T-helper 2 cell treated with Interferon-gamma antibody and Interleukin-4, amounts not matched to agents 5 μg/mL and 100 μg/mL, for 36 hours (primary cell): ENCODE measurements around the gene HARBI1.
"Not testable (repeated sequence)": the region's sequence is repeated elsewhere in the genome, so short reads cannot be mapped to it uniquely, and the experiment has no call there.

Experiments used
- DNase-seq: peaks from one replicate; pipeline ENCODE4 v3.0.0; 2021; ENCODE audit warnings: low spot score
- H3K27ac Mint-ChIP-seq: one replicate; pipeline ENCODE4 v1.8.0; 2021; ENCODE audit warnings: mild to moderate bottlenecking, mixed read lengths
- H3K27me3 Mint-ChIP-seq: one replicate; pipeline ENCODE4 v1.8.0; 2021; ENCODE audit warnings: low read depth, mixed read lengths
- H3K36me3 Mint-ChIP-seq: one replicate; pipeline ENCODE4 v1.8.0; 2021; ENCODE audit warnings: low read depth, mixed read lengths
- H3K4me1 Mint-ChIP-seq: one replicate; pipeline ENCODE4 v1.8.0; 2021; ENCODE audit warnings: low read depth, mixed read lengths
- H3K4me3 Mint-ChIP-seq: one replicate; pipeline ENCODE4 v1.8.0; 2022; ENCODE audit warnings: mild to moderate bottlenecking, moderate library complexity, mixed read lengths
- H3K9me3 Mint-ChIP-seq: one replicate; pipeline ENCODE4 v1.8.0; 2021; ENCODE audit warnings: mixed read lengths

Gene HARBI1

GRCh38 chr11:46597155-46597554, 19.9 kb downstream of the HARBI1 start:
- no peaks in the 10 kb centered on the region for H3K27me3 Mint-ChIP-seq
- H3K4me3 Mint-ChIP-seq: no peak overlapping the region
- H3K9me3 Mint-ChIP-seq: peaks cover 4% of the 10 kb centered on the region
- H3K27ac Mint-ChIP-seq: no peak overlapping the region
- H3K4me1 Mint-ChIP-seq: peaks cover 15% of the 10 kb centered on the region
- H3K36me3 Mint-ChIP-seq: peaks cover 2% of the 10 kb centered on the region
- DNase-seq: no peak

- DNase-seq: no peak
- Mint-ChIP-seq H3K36me3 (peaks cover 8% of the 10 kb centered on the region), H3K9me3 (peaks cover 4% of the 10 kb centered on the region), H3K27me3 (no peaks in the 10 kb centered on the region), H3K27ac (no peak overlapping the region), H3K4me1 (peaks cover 21% of the 10 kb centered on the region), H3K4me3 (peak overlapping the region; percentile 92)
Measured at GRCh38 chr11:46594785-46595184, 22.2 kb downstream of the HARBI1 start.

GRCh38 chr11:46594374-46594700, 22.7 kb downstream of the HARBI1 start:
- Mint-ChIP-seq H3K4me1 (peaks cover 21% of the 10 kb centered on the region), H3K27me3 (no peaks in the 10 kb centered on the region), H3K36me3 (peaks cover 8% of the 10 kb centered on the region), H3K4me3 (peak overlapping the region; percentile 92), H3K9me3 (peaks cover 4% of the 10 kb centered on the region), H3K27ac (peak overlapping the region; percentile 89)
- no peak for DNase-seq

GRCh38 chr11:46593550-46594373, 23.3 kb downstream of the HARBI1 start, which contains the start of gene AMBRA1:
AMBRA1 (minus strand) TSS chr11:46594023; CDS start chr11:46548380, 45,643 bp downstream.
- Mint-ChIP-seq H3K9me3 (peaks cover 4% of the 10 kb centered on the region), H3K36me3 (peaks cover 8% of the 10 kb centered on the region), H3K4me1 (peaks cover 25% of the 10 kb centered on the region)

GRCh38 chr11:46590740-46591605, 26.1 kb downstream of the HARBI1 start:
- peak overlapping the region; percentile 66 for H3K4me3 Mint-ChIP-seq
- no peak for DNase-seq
- no peaks in the 10 kb centered on the region for H3K27me3 Mint-ChIP-seq
- peaks cover 17% of the 10 kb centered on the region for H3K36me3 Mint-ChIP-seq
- peak overlapping the region; percentile 5 for H3K27ac Mint-ChIP-seq
- peaks cover 27% of the 10 kb centered on the region for H3K4me1 Mint-ChIP-seq
- H3K9me3 Mint-ChIP-seq: peaks cover 4% of the 10 kb centered on the region

More at GRCh38 chr11:46593550-46594373, 23.3 kb downstream of the HARBI1 start, which contains the start of gene AMBRA1:
- Mint-ChIP-seq H3K4me3 (peak within 1 kb of the TSS; percentile 92), H3K27me3 (no peaks in the 10 kb centered on the region), H3K27ac (peak within 1 kb of the TSS; percentile 89)
- DNase-seq: peak; percentile 86

GRCh38 chr11:46588915-46589314, 28.1 kb downstream of the HARBI1 start:
- Mint-ChIP-seq H3K36me3 (peaks cover 20% of the 10 kb centered on the region), H3K9me3 (no peaks in the 10 kb centered on the region), H3K27ac (no peak overlapping the region), H3K27me3 (no peaks in the 10 kb centered on the region), H3K4me1 (peaks cover 23% of the 10 kb centered on the region), H3K4me3 (no peak overlapping the region)
- DNase-seq: no peak

- Mint-ChIP-seq H3K4me1 (peaks cover 22% of the 10 kb centered on the region), H3K4me3 (no peak overlapping the region), H3K9me3 (no peaks in the 10 kb centered on the region), H3K36me3 (peaks cover 20% of the 10 kb centered on the region), H3K27ac (no peak overlapping the region), H3K27me3 (no peaks in the 10 kb centered on the region)
- no peak for DNase-seq
Measured at GRCh38 chr11:46588131-46588530, 28.9 kb downstream of the HARBI1 start.

- Mint-ChIP-seq H3K36me3 (peaks cover 24% of the 10 kb centered on the region), H3K4me1 (peaks cover 12% of the 10 kb centered on the region)
- not testable (repeated sequence) for H3K4me3 Mint-ChIP-seq, H3K27me3 Mint-ChIP-seq, DNase-seq, H3K27ac Mint-ChIP-seq, H3K9me3 Mint-ChIP-seq
Measured at GRCh38 chr11:46583513-46583912, 33.5 kb downstream of the HARBI1 start.

- Mint-ChIP-seq H3K27ac (no peak overlapping the region), H3K4me1 (peaks cover 10% of the 10 kb centered on the region), H3K36me3 (peaks cover 22% of the 10 kb centered on the region), H3K27me3 (no peaks in the 10 kb centered on the region), H3K9me3 (peaks cover 3% of the 10 kb centered on the region), H3K4me3 (no peak overlapping the region)
- no peak for DNase-seq
Measured at GRCh38 chr11:46582588-46582987, 34.4 kb downstream of the HARBI1 start.

GRCh38 chr11:46577058-46577457, 40.0 kb downstream of the HARBI1 start:
- no peak overlapping the region for H3K27ac Mint-ChIP-seq
- no peaks in the 10 kb centered on the region for H3K27me3 Mint-ChIP-seq
- no peak overlapping the region for H3K4me3 Mint-ChIP-seq
- H3K9me3 Mint-ChIP-seq: peaks cover 6% of the 10 kb centered on the region
- peaks cover 10% of the 10 kb centered on the region for H3K4me1 Mint-ChIP-seq
- peaks cover 21% of the 10 kb centered on the region for H3K36me3 Mint-ChIP-seq
- DNase-seq: no peak

GRCh38 chr11:46574656-46575055, 42.4 kb downstream of the HARBI1 start:
- Mint-ChIP-seq H3K27me3 (no peaks in the 10 kb centered on the region), H3K27ac (peak overlapping the region; percentile 26), H3K36me3 (peaks cover 20% of the 10 kb centered on the region), H3K4me3 (no peak overlapping the region), H3K9me3 (peaks cover 6% of the 10 kb centered on the region), H3K4me1 (peaks cover 12% of the 10 kb centered on the region)
- DNase-seq: no peak

GRCh38 chr11:46570790-46571398, 46.1 kb downstream of the HARBI1 start:
- H3K27me3 Mint-ChIP-seq: no peaks in the 10 kb centered on the region
- peaks cover 10% of the 10 kb centered on the region for H3K36me3 Mint-ChIP-seq
- DNase-seq: no peak
- peaks cover 6% of the 10 kb centered on the region for H3K9me3 Mint-ChIP-seq
- no peak overlapping the region for H3K4me3 Mint-ChIP-seq
- H3K4me1 Mint-ChIP-seq: peaks cover 10% of the 10 kb centered on the region
- H3K27ac Mint-ChIP-seq: no peak overlapping the region

- Mint-ChIP-seq H3K27me3 (no peaks in the 10 kb centered on the region), H3K27ac (no peak overlapping the region)
Measured at GRCh38 chr11:46565232-46565840, 51.7 kb downstream of the HARBI1 start.

More at GRCh38 chr11:46565232-46565840, 51.7 kb downstream of the HARBI1 start:
- DNase-seq: no peak
- H3K4me3 Mint-ChIP-seq: no peak overlapping the region
- H3K36me3 Mint-ChIP-seq: no peaks in the 10 kb centered on the region
- no peaks in the 10 kb centered on the region for H3K9me3 Mint-ChIP-seq
- H3K4me1 Mint-ChIP-seq: peaks cover 13% of the 10 kb centered on the region
